ENCODE measurements around the gene GPRIN1.
"Not testable (repeated sequence)": the region's sequence is repeated elsewhere in the genome, so short reads cannot be mapped to it uniquely, and the experiment has no call there.

The GPRIN1 gene

DNA sequence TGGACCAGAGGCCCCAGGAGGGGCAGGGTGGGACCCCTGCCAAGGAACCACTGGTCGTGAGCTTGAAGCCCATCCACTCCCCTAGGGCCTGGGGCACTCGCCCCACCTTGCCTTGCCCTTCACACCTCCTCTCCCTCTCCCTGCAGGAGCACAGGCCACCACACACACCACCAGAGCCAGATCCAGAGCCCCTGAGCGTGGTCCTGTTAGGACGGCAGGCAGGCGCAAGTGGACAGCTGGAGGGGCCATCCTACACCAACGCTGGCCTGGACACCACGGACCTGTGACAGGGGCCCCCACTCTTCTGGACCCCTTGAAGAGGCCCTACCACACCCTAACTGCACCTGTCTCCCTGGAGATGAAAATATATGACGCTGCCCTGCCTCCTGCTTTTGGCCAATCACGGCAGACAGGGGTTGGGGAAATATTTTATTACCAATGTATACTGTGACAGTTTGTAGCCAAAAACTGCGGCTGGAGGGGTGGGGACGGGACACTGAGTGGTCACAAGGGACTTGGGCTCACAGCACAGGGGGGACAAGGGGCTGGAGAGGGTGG is 14.5 kb downstream of the GPRIN1 start:
- no peak for DNase-seq

GRCh38 chr5:176594554-176594953 is 15.4 kb downstream of the GPRIN1 start:
- DNase-seq: no peak

GRCh38 chr5:176593273-176593869 is 16.6 kb downstream of the GPRIN1 start:
- no peak for DNase-seq

DNA sequence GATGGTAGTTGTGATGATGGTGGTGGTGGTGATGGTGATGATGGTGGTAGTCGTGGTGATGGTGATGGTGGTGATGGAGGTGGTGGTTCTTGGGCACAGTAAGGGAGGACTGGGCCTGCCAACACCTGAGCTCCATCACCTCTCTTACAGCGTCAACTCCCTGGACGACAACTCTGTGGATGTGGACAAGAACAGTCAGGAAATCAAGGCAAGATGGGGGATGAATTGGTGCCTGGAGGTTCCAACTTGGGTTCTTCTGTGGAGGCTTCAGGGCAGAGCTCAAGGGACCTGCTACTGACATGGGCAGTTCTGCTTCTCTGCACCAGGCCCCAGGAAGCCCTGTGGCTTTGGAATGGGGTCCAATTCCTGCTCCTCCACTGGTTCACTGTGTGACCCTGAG is 17.4 kb downstream of the GPRIN1 start:
- no peak for DNase-seq

- DNase-seq: not testable (repeated sequence)
Observed at GRCh38 chr5:176591667-176592066, 18.3 kb downstream of the GPRIN1 start.

GRCh38 chr5:176590035-176590717 is 19.8 kb downstream of the GPRIN1 start:
- DNase-seq: no peak

- DNase-seq: no peak
Observed at GRCh38 chr5:176589039-176589769, 20.8 kb downstream of the GPRIN1 start.

- DNase-seq: no peak
Observed at GRCh38 chr5:176588297-176588696, 21.7 kb downstream of the GPRIN1 start.

DNA sequence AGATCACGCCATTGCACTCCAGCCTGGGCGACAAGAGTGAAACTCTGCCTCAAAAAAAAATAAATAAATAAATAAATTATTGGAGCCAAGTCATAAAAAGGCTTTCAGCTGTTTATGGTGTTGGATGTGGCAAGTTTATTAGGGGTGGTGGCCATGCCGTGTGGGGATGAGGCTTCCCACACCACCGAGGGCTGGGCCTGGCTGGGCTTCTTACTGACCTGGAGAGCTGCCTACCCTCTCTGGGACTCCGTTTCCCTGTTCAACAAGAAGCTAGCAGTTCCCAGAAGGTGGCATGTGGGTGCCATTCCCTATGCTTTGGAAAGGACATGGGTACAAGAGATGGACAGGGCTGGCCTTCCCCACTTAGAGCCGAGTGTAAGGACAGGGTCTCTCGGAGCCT is 22.6 kb downstream of the GPRIN1 start:
- no peak for DNase-seq

- DNase-seq: no peak
Observed at GRCh38 chr5:176583076-176583475, 26.9 kb downstream of the GPRIN1 start.

- no peak for DNase-seq
Observed at GRCh38 chr5:176581361-176581760, 28.6 kb downstream of the GPRIN1 start.

GRCh38 chr5:176579323-176579722 is 30.6 kb downstream of the GPRIN1 start:
- DNase-seq: no peak

DNA sequence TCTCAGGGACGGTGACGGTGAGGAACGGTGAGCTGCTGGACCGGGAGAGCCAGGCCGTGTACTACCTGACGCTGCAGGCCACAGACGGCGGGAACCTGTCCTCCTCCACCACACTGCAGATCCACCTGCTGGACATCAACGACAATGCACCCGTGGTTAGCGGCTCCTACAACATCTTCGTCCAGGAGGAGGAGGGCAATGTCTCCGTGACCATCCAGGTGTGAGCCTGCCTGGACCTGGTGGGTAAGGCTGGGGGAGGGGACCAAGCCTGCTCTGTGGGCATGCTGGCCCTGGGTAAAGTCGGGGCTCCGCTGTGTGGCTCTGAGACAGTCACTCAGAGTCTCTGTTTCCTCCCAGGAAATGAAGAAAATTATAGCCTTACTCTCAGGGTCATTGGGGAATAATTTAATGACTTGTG is 31.6 kb downstream of the GPRIN1 start:
- DNase-seq: peak; percentile 55

GRCh38 chr5:176577312-176578176 is 32.4 kb downstream of the GPRIN1 start:
- DNase-seq: no peak

DNA sequence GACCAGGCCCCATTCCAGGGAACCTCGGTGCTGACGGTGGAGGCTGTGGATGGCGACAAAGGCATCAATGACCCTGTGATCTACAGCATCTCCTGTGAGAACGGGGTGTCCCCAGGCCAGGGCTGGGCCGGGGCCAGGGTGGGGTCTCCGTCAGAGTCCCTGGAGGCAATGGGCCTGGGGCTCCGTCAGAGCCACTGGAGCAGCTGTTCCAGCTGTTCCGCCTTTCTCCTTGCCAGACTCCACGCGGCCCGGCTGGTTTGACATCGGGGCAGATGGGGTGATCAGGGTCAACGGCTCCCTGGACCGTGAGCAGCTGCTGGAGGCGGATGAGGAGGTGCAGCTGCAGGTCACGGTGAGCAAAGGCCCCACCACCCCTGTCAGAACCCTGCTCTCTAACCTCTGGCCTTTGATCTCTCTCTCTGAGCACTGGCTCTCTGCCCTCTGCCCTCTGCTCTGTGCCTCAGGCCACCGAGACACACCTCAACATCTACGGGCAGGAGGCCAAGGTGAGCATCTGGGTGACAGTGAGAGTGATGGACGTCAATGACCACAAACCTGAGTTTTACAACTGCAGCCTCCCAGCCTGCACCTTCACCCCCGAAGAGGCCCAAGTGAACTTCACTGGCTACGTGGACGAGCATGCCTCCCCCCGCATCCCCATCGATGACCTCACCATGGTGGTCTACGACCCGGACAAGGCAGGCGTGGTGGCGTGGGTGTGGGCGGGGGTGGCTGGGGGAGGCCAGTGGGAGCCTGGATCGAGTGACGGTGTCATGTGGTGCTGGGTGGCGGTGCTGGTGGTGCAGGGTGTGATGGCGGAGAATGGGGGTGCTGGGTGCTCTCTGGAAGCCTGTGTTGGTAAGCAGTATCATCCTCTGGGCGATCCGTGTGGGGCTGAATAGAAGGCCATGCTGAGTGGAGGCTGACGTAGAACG is 34.2 kb downstream of the GPRIN1 start:
- no peak for DNase-seq

DNA sequence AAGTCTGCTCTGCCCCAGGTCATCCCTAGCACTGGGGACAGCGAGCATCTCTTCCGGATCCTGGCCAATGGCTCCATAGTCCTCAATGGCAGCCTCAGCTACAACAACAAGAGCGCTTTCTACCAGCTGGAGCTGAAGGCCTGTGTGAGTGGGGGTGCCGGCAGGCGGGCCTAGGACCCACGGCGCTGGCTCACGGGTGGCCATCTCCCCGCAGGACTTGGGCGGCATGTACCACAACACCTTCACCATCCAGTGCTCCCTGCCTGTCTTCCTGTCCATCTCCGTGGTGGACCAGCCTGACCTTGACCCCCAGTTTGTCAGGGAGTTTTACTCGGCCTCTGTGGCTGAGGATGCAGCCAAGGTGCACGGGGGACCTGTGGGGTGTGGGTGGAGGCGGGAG is 34.9 kb downstream of the GPRIN1 start:
- no peak for DNase-seq

GRCh38 chr5:176574297-176574591 is 35.7 kb downstream of the GPRIN1 start:
- no peak for DNase-seq

DNA sequence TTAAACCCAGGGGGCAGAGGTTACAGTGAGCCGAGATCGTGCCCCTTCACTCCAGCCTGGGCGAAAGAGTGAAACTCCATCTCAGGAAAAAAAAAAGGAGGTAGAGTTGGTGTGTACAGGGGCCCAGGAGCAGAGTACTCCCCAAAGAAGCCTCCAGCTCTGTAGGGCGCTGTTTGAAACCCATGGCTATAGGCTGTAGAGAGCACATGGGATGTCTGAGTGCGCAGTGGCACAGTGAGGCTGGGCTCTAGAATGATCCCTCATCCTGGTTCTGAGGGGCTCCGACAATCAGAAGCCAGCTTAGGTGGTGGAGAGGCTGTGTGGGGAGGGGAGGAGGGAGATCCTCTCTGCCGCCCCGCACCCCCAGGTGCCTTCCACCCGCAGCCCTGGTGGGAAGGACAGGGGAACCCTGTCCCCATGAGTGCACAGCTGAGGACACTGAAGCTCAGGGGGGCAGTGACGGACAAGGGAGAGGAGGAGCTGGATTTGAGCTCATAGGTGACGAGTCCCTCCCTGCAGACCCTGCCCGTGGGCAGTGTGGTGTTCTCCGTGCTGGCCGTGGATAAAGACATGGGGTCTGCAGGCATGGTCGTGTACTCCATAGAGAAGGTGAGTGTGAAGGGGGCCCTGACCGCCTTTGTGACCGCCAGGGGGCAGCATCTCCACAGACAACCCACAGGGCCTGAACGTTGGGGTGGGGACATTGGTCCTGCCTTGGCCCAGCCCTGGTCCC is 36.2 kb downstream of the GPRIN1 start:
- peak; percentile 87 for DNase-seq

DNA sequence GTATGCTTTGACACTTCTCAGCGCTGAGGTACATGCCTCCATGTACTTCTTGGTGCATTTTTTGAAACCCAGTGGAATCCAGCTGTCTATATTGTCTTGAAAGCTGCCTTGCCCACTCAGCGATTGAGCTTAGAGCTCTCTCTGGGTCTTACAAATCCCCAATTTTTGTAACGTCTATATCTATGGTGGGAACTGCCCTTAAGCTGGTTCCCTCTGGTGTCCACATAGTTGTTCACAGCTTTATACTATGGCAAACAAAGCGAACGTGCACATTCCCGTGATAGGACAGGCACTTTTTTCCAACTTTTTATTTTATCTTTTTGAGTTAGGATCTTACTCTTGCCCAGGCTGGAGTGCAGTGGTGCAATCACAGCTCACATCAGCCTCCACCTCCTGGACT is 39.9 kb downstream of the GPRIN1 start:
- no peak for DNase-seq

DNA sequence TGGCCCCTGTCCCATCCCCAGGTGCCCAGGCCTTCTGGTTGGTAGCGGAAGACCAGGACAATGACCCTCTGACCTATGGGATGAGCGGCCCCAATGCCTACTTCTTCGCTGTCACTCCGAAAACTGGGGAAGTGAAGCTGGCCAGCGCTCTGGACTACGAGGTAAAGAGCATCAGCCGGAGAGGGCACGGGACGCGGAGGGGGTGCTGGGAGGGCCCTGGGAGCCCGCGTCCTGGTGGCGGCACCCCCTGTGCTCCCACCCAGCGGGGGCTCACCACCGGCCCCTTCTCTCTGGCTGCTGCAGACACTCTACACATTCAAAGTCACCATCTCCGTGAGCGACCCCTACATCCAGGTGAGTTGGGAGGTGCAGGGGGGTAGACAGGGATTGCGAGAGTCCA is 41.3 kb downstream of the GPRIN1 start:
- DNase-seq: no peak

GRCh38 chr5:176565760-176566288 is 44.1 kb downstream of the GPRIN1 start:
- DNase-seq: no peak
